Measurements from ENCODE around the gene SF3B6. TPM values are rescaled to one million over a fixed set of nuclear protein-coding genes. Genes with fewer than 3 reads are reported as not detected.

The SF3B6 gene
- total and polyA plus RNA-seq, 9 of the 15 experiments (the other 6 are each of a cell fraction or from before 2014, with no cell fraction given) = 146 to 591 (median 295) TPM

GRCh38 chr2:24101992-24102391 is 25.9 kb upstream of the SF3B6 start:
- H3K9ac ChIP-seq (ENCODE audit: insufficient read depth in 1 of 2, low read depth in 2 of 2, low read length in 2 of 2) = no peak overlapping the region
- in situ Hi-C loops (cut with MboI) = no loop called here
- H3K9me3 ChIP-seq (replicated peaks; ENCODE audit: control insufficient read depth, insufficient read depth, low read depth, low read length) = no peaks in the 10 kb centered on the region
- BruUV-seq (replicated peaks) = no TSS peak
- no peak overlapping the region for H2AFZ ChIP-seq (ENCODE audit: low read depth, low read length)
- peaks cover 0 to 4% of the 10 kb centered on the region in 2 experiments; a peak in 2 of 5 replicates for H3K4me1 ChIP-seq (replicated peaks in 1 of 2; ENCODE audit: control insufficient read depth in 2 of 2, insufficient read depth in 2 of 2, low read length in 2 of 2)
- no peak overlapping the region for H3K4me3 ChIP-seq
- TF ChIP-seq, protein P1, sequence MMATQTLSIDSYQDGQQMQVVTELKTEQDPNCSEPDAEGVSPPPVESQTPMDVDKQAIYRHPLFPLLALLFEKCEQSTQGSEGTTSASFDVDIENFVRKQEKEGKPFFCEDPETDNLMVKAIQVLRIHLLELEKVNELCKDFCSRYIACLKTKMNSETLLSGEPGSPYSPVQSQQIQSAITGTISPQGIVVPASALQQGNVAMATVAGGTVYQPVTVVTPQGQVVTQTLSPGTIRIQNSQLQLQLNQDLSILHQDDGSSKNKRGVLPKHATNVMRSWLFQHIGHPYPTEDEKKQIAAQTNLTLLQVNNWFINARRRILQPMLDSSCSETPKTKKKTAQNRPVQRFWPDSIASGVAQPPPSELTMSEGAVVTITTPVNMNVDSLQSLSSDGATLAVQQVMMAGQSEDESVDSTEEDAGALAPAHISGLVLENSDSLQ (IDR thresholded peaks at IDR 0.05) = peak; percentile 19; the same call in 1 of the 2 replicates
- TF ChIP-seq NFIX (CRISPR knock-in tag; IDR thresholded peaks at IDR 0.05; ENCODE audit: low read depth) = no peak
- no peak for TF ChIP-seq ZZZ3 (IDR thresholded peaks at IDR 0.05)
- no peak for TF ChIP-seq POU5F1 (IDR thresholded peaks at IDR 0.05; ENCODE audit: borderline replicate concordance, low read depth, low read length, partially characterized antibody)
- no peak for TF ChIP-seq SREBF2 (CRISPR knock-in tag; IDR thresholded peaks at IDR 0.05)
- TF ChIP-seq ATF3 (IDR thresholded peaks at IDR 0.05) = no peak
- TF ChIP-seq ATF3 (CRISPR knock-in tag; conservative IDR thresholded peaks at IDR 0.05) = no peak
- CTCF ChIA-PET (ENCODE audit: low intra/inter-chr PET ratio) = interaction anchor here (0.6 kb wide), 1 partner anchor 125 kb away, joined by 3 read pairs; no protein-coding TSS in a partner anchor
- no peaks in the 10 kb centered on the region for H4K20me1 ChIP-seq (replicated peaks; ENCODE audit: control insufficient read depth, insufficient read depth, low read length)
- H3K27me3 ChIP-seq (ENCODE audit: control insufficient read depth in 2 of 2, insufficient read depth in 2 of 2, low read length in 2 of 2) = peaks cover 0 to 6% of the 10 kb centered on the region in 2 experiments; a peak in 1 of 5 replicates
- ATAC-seq = no peak
- no peak overlapping the region for H3K27ac ChIP-seq (ENCODE audit: extremely low read depth, low read depth, low read length)
- H3K9me1 ChIP-seq (ENCODE audit: control insufficient read depth, insufficient read depth, low read length) = no peaks in the 10 kb centered on the region
- POLR2A ChIA-PET = interaction anchor here (0.6 kb wide), 1 partner anchor 901 kb away, joined by 3 read pairs; no protein-coding TSS in a partner anchor
- FAIRE-seq = no peak
- no peak overlapping the region for H3K4me2 ChIP-seq (ENCODE audit: insufficient read depth, low read length)
- 12% methylated on average over 2 of the region's 2 CpGs for WGBS (ENCODE audit: insufficient coverage, low coverage, missing lambda C conversion rate)
- no peak for DNase-seq (ENCODE audit: extremely low read depth in 1 of 4, low spot score in 3 of 4)
- H3K79me2 ChIP-seq (ENCODE audit: control insufficient read depth, insufficient read depth, low read length) = no peaks in the 10 kb centered on the region
- intact Hi-C loops (cut with micrococcal nuclease) = no loop called here
- no peaks in the 10 kb centered on the region for H3K36me3 ChIP-seq (ENCODE audit: control insufficient read depth, insufficient read depth, low read length)

All from K562 (cell line).